DMS 273 (cell line): Measurements from ENCODE around the gene RIMBP2.
"Not testable (repeated sequence)": the region's sequence is repeated elsewhere in the genome, so short reads cannot be mapped to it uniquely, and the experiment has no call there.

Source experiments
- DNase-seq: peaks from one replicate; lab custom pipeline; 2025; ENCODE audit not compliant: unreplicated experiment; lab: John Stamatoyannopoulos, UW

RIMBP2 gene, protein sequence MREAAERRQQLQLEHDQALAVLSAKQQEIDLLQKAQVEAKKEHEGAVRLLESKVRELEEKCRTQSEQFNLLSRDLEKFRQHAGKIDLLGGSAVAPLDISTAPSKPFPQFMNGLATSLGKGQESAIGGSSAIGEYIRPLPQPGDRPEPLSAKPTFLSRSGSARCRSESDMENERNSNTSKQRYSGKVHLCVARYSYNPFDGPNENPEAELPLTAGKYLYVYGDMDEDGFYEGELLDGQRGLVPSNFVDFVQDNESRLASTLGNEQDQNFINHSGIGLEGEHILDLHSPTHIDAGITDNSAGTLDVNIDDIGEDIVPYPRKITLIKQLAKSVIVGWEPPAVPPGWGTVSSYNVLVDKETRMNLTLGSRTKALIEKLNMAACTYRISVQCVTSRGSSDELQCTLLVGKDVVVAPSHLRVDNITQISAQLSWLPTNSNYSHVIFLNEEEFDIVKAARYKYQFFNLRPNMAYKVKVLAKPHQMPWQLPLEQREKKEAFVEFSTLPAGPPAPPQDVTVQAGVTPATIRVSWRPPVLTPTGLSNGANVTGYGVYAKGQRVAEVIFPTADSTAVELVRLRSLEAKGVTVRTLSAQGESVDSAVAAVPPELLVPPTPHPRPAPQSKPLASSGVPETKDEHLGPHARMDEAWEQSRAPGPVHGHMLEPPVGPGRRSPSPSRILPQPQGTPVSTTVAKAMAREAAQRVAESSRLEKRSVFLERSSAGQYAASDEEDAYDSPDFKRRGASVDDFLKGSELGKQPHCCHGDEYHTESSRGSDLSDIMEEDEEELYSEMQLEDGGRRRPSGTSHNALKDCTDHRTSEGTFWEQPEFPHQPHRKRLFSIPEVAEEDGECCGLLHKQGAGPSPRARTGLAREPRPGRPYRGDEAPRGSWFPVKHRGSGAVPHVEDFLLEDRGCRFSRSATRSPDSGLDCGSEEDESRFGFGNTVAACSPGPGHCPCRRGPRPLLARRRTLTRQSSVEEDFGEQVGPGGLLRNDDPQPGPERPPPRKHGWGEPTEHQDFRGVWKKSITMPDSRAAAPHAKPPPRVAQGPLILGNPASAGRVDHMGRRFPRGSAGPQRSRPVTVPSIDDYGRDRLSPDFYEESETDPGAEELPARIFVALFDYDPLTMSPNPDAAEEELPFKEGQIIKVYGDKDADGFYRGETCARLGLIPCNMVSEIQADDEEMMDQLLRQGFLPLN (N-terminal part only)

DNA sequence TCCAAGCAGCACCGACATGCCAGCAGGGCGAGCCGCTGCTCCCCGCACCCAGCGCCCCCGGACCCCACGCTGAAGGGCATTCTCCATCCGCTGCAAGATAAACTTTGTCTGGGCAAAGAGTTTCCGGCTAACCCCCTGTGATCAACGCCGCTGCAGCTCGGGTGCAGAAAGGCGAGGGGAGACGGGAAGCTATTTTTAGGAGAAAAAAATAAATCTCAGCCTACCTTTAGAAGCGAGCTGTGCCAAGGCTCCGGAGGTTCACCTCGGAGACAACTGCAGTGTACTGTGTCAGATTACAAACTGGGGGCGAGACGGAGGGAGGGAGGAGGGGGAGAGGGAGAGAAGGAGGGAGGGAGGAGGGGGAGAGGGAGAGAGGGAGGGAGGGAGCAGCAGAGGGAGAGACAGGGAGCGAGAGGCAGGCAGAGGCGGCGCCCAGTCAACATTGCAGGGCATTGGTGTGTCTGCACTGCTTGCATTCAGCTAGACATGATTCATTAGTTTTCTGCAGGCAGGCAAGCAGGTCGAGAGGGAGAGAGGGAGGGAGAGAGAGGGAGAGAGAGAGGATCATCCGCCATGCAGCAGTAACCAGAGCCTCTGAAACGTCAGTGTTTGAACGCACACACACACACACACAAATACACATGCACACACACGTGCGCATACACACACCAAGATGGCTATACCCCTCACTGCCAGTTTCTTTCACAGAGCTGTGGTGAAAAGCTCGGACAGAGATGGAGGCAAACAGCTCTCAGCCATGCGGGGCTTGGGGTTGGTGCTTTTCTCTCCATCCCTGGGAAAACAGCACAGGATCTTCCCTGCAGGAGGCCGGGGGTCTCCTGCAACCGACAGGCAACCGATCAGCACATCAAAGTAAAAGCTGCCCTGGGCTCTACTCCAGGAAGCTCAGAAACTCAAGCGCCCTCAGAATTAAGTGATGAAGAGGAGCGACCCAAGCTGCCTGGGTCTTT lies at the start of gene RIMBP2:
Gene RIMBP2 (minus strand): TSS at position 302 of the 971 bp plus-strand sequence. CDS start 237,286 bp downstream, outside the sequence.
- peak; percentile 84 for DNase-seq

DNA sequence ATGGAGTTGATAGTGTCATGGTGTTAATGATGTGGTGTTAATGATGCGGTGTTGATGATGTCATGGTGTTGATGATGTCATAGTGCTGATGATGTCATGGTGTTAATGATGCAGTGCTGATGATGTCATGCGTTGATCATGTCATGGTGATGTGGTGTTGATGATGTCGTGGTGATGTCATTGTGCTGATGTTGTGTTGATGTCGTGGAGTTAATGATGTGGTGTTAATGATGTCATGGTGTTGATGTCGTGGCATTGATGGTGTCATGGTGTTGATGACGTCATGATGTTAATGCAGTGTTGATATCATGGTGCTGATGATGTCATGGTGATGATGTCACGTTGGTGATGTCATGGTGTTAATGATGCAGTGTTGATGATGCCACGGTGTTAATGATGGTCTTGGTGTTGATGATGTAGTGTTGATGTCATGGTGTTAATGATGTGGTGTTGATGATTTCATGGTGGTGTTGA lies 49.1 kb upstream of the RIMBP2 start:
- peak; percentile 39 for DNase-seq

DNA sequence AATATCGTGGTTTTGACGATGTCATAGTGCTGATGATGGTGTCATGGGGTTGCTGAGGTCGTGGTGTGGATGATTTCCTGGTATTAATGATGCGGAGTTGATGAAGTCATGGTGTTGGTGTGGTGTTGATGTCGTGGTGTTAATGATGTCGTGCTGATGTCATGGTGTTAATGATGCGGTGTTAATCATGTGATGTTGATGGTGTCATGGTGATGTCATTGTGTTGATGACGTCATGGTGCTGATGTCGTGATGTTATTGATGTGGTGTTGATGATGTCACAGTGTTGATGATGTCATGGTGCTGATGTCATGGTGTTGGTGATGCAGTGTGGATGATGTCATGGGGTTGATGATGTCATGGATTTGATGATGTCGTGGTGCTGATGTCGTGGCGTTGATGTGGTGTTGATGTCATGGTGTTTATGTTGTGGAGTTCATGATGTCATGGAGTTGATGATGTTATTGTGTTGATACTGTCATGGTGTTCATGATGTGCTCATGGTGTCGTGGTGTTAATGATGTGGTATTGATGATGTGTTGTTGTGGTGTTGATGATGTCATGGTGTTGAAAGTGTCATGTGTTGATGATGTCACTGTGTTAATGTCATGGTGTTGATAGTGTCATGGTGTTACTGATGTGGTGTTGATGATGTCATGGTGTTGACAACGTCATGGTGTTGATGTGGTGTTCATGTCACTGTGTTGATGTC lies 48.5 kb upstream of the RIMBP2 start:
- peak; percentile 55 for DNase-seq

DNA sequence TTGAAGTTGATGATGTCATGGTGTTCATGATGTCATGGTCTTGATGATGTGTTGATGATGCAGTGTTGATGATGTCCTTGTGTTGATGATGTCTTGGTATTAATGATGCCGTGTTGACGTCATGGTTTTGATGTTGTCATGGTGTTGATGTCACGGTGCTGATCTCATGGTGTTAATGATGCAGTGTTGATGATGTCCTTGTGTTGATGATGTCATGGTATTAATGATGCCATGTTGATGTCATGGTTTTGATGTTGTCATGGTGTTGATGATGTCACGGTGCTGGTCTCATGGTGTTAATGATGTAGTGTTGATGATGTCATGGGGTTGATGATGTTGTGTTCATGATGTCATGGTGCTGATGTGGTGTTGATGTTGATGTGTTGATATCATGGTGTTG lies 48.0 kb upstream of the RIMBP2 start:
- DNase-seq = peak; percentile 55

DNA sequence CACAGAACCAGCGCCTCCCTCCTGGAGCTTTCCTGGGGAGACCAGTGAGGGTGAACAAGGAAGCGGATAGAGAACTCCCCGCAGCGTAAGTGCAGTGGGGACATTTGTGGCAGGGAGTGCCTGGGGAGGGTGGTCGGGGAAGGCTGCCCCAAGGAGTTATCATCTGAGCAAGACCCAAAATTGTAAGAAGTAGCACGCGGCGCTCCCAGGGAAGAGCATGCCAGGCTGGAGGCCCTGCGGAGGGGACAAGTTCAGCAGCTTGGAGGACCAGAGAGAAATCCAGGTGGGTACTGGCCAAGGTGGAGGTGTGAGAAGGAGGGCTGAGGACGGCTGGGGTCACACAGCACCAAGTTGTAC lies 46.2 kb upstream of the RIMBP2 start:
- no peak for DNase-seq

DNA sequence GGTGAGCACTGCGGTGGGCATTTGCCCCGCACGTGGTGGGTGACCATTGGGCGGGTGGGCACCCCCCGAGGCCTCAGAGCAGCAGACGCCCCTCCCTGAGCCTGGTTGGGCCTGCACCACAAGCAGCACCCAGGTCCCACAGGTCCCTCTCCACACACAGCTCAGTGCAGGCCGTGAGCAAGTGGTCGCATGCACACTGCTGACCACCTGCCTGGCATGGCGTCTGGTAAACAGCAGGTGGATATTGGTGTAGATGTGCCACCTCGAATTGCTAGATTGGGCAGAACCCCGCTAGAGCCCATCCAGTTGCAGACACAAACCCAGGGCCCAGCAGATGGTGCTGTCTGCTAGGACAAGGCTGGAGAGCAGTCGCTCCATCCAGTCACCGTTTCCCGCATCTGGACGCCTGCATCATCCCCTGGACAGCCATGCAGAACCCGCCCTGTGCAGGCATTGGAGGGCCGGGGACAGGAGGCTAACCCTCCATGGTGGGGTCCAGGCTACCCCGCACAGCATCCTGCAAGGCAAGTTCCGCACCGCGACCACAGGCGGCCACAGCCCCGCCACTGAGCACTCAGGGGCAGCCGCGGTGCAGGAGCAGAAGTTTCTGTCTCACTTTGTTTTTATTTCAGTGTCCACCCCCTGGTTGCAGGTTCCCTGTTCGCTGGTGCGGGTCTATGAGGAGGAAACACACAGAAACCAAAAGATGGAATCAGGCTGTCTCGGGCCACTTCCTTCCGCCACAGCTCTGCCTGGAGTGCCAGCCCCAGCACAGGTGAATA lies 45.6 kb upstream of the RIMBP2 start:
- DNase-seq = peak; percentile 77

DNA sequence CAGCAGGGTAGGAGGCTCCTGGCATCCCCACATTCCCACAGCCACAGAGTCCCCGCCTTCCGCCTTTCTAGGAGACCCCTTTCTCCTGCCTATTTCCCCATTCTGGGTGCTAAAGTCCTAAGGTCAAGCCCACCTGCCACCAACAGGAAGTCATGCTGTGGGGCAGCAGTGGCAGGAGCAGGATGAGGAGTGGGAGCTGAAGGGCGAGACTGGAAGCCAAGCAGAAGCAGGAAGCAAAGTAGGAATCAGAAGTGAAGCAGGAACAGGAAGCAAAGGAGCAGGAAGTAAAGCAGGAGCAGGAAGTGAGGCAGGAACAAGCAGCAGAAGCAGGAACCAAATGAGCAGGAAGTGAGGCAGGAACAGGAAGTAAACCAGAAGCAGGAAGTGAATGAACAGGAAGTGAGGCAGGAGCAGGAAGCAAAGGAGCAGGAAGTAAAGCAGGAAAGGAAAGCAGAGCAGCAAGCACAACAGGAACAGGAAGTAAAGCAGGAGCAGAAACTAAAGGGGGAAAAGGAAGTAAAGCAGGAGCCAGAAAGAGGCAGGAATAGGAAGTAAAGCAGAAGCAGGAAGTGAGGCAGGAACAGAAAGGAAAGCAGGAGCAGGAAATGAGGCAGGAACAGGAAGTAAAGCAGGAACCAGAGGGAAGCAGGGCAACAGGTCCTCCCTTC lies 38.3 kb upstream of the RIMBP2 start:
- DNase-seq = peak; percentile 5

DNA sequence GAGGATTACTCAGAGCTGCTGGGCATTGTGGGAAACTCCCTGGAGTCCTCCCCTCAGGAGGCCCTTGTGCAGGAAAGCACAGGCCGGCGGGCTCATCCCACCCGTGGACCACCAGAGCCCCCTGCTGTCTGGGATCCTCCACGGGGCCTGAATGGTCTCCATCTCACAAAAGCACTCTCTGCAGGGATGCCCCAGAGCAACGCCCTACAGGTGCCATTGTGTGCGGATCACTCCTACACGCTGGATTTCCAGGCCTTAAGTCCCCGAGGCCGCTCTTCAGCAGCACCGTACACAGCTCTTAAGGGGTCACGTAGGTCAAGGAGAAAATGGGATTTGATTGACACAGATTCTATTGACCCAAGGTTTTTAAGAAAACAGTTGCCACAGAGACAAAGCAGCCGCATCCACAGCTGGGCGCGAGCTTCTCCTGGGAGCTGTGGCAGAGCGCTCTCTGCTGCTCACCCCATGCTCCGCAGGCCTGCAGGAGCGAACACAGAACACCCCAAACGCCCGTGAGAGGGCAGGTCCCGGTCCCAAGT lies 36.7 kb upstream of the RIMBP2 start:
- peak; percentile 43 for DNase-seq

DNA sequence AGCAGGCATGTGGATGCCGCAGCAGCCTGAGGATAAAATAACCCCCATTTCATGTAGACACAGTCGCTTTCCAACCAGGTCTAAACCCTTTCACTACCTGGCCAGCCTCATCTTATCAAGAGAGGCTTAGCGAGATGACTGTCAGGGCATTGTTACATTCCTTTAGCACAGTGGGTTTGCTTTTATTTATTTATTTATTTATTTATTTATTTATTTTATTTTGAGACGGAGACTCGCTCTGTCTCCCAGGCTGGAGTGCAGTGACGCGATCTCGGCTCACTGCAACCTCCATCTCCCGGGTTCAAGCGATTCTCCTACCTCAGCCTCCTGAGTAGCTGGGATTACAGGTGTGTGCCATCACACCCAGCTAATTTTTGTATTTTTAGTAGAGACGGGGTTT lies 35.9 kb upstream of the RIMBP2 start:
- DNase-seq = not testable (repeated sequence)

DNA sequence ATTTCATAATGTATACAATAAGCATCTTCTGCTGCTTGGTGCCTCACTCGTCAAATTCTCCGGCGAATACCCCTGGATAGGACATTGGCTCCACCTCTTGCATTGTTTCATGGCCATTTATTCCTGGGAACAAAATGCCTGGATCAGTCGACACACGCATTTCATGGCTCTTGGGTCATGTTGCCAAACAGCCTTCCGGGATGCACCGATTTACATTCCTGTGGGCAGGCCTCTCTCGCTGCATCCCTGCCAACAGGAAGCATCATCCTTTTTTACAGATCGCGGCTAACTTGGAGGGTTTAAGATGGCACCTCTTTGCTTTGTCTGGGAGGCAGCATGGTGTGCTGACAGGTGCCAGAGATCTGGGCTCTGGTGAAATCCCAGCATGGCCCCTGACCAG lies 32.7 kb upstream of the RIMBP2 start:
- no peak for DNase-seq

DNA sequence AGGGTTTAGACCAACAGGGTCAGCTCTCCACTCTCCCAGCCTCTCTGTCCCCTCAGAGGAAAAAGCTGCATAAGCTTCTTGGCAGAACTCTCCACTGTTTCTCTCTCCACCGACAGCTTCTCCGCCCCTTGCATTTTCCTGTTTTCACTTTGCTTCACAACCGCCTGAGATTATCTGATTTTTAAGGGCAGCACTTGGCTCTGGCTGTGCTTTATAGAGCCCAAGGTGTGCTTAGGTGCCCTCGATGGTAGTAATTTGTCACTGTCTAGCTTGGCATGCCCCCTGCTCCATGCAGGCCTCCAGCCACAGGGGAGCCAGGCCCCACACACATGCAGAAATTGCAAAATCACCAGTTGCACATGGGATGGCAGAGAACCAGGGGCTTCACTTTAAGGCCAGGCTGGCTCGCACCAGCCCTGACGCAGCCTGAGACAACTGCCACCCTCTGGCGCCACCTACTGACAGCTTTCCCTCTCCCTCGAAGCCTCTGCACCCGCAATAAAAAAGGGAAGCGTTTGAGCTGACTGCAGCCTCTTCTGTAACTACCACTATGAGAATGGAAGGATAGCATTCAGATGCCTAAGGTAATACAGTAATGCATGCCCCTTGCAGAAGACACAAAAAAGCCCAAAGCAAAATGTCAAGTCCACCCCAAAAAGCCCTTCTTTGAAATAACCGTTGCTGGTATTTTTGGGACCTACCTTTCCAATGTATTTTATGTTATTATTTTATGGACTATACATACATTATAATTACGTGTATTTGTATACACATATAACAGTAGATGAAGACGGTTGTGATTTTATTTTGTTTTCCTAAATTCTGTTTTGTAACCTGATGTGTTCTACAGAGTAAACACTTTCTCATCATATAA lies 32.0 kb upstream of the RIMBP2 start:
- peak; percentile 88 for DNase-seq

DNA sequence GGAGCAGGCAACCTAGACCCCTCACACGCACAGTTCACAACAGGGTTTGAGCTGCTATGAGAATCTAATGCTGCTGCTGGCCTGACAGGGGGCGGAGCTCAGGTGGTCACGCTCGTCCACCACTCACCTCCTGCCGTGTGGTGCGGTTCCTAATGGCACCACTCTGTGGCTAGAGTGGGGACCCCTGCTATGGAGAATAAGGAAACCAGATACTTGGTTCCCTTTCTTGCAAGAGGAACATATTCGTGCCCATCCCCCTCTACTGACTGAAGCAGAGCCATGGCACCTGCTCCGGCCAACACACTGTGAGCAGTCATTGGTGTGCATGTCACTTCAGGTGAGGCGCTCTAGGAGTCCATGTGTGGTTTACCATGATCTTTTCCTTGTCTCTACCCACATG lies 30.4 kb upstream of the RIMBP2 start:
- DNase-seq = no peak

DNA sequence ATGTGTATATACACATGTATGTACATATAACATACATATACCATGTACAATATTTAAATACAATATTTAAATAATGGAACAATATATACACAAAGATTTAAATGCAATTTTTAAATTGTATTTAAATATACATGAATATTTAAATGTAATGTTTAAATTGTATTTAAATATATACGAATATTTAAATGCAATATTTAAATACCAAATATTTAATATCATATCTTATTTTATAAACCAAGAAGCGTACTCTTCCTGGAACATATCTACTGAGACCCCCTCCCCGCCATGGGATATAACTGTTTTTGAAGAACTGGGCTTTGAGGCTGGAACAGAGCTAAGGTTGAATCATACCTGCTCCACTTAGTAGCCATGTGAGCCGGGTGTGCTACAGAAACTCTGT lies 29.8 kb upstream of the RIMBP2 start:
- no peak for DNase-seq

DNA sequence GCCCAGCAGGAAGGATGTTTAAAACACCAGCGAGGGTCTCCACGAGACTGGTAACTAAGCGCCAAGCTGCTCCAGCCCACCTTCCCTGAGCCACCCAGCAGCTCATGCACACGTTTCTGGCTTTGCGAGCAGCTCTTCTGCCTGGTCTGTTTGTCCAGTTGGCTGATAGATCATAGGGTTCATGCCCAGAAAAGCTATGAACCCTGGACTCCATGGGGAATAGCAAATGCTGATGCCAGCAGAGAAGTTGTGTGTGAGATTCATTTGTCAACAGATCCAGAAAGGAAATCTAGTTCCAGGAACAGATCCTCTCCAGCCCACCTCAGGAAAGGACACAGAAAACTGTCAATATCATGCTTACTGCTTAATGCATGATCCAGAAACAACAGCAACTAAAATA lies 28.2 kb upstream of the RIMBP2 start:
- DNase-seq = no peak

DNA sequence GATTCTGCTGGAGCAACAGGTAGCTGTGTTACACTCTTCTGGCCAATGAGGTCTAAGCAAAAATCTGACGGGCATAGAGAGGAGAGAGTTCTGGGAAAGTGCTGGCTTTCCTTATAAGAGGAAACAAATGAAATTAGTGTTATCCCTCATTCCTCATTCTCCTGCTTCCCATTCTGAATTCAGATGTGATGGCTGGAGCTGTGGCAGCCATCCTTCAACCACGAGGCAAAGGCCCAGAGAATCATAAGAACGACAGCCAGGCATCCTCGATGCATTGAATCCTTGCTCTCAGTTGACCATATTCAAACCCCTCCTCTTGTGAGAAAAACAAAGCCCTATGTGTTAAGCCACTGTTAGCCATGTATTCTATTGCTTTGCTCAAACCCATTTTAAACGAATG lies 27.5 kb upstream of the RIMBP2 start:
- no peak for DNase-seq

DNA sequence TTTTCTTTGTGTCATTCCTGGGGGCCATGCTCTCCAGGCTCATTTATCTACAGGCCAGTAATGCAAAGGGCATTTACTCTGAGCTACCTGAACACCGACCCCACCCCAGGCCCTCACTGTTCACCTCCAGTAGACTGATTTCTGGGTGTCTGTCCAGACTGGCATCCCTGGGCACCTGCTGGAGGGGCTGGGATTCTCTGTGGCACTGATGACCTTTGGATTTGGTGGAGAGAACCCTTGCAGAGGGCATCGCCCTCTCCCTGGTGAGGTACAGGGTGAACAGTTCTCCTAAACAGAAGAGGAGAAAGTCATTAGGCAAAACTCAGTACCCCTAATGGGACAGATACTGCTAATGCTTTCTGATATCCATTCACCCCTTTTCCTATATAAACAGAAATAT lies 27.1 kb upstream of the RIMBP2 start:
- DNase-seq = no peak

DNA sequence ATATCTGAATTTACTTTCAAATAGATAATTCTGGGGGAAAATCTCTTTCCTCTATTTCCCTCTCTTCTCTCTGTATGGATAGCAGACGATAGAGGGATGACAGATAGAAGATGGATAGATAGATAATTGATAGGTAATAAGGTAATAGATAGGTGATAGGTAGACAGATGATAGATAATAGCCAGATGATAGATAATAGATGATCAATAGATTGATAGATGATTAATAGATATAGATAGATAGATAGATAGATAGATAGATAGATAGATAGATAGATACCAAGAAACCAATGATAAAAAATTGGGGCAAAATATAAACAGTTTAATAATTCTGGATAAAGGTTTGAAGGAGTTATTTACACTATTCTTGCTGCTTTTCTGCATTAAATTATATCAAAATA lies 26.6 kb upstream of the RIMBP2 start:
- DNase-seq = no peak
